Measurements from ENCODE around the gene KRTAP1-1. TPM values are rescaled to one million over a fixed set of nuclear protein-coding genes. Genes with fewer than 3 reads are reported as not detected.

KRTAP1-1 gene
- total and polyA plus RNA-seq, 8 donors = not detected

- intact Hi-C loops (cut with DNase I; ENCODE audit: low total_unique reads) = no loop called here
- H3K4me3 ChIP-seq = no peak overlapping the region
- no peaks in the 10 kb centered on the region for H3K4me1 ChIP-seq
- H3K27ac ChIP-seq = no peak overlapping the region
- peaks cover 0 to 10% (median 0%) of the 10 kb centered on the region in 3 donors for H3K27me3 ChIP-seq
- H3K9me3 ChIP-seq = no peaks in the 10 kb centered on the region
- TF ChIP-seq CTCF (IDR thresholded peaks at IDR 0.05) = no peak
- no peak for TF ChIP-seq POLR2A (IDR thresholded peaks at IDR 0.05)
- no peak for TF ChIP-seq EP300 (IDR thresholded peaks at IDR 0.05)
- no peak for TF ChIP-seq POLR2AphosphoS5 (IDR thresholded peaks at IDR 0.05)
- DNase-seq = no peak
- WGBS, 5 donors = 85 to 98% (median 91%) methylated on average over 2 of the region's 2 CpGs
- no peaks in the 10 kb centered on the region for H3K36me3 ChIP-seq
Measured at GRCh38 chr17:41073676-41074075, 32.4 kb upstream of the KRTAP1-1 start.

GRCh38 chr17:41071606-41072360 lies 30.5 kb upstream of the KRTAP1-1 start:
- peak in 1 of 2 donors; percentile 10 for DNase-seq
- H3K4me3 ChIP-seq = no peak overlapping the region
- intact Hi-C loops (cut with DNase I; ENCODE audit: low total_unique reads) = no loop called here
- no peak overlapping the region for H3K27ac ChIP-seq
- 83 to 95% (median 89%) methylated on average over 4 to 5 of the region's 5 CpGs for WGBS, 5 donors
- no peaks in the 10 kb centered on the region for H3K9me3 ChIP-seq
- no peaks in the 10 kb centered on the region for H3K36me3 ChIP-seq
- H3K4me1 ChIP-seq = no peaks in the 10 kb centered on the region
- H3K27me3 ChIP-seq = peaks cover 0 to 10% (median 0%) of the 10 kb centered on the region in 3 donors
- TF ChIP-seq POLR2AphosphoS5 (IDR thresholded peaks at IDR 0.05) = no peak
- TF ChIP-seq EP300 (IDR thresholded peaks at IDR 0.05) = no peak
- TF ChIP-seq CTCF (IDR thresholded peaks at IDR 0.05) = no peak
- TF ChIP-seq POLR2A (IDR thresholded peaks at IDR 0.05) = no peak

GRCh38 chr17:41069031-41069430 lies 27.8 kb upstream of the KRTAP1-1 start:
- WGBS, 5 donors = 77 to 85% (median 81%) methylated on average over 3 of the region's 3 CpGs
- Histone ChIP-seq H3K4me3 (no peak overlapping the region), H3K36me3 (no peaks in the 10 kb centered on the region), H3K9me3 (no peaks in the 10 kb centered on the region), H3K27me3 (no peaks in the 10 kb centered on the region), H3K4me1 (no peaks in the 10 kb centered on the region), H3K27ac (no peak overlapping the region)
- intact Hi-C loops (cut with DNase I; ENCODE audit: low total_unique reads) = no loop called here
- DNase-seq = no peak
- TF ChIP-seq POLR2AphosphoS5 (IDR thresholded peaks at IDR 0.05) (no peak), EP300 (IDR thresholded peaks at IDR 0.05) (no peak)

- Histone ChIP-seq H3K9me3 (no peaks in the 10 kb centered on the region), H3K36me3 (no peaks in the 10 kb centered on the region), H3K4me3 (no peak overlapping the region), H3K27me3 (no peaks in the 10 kb centered on the region), H3K27ac (no peak overlapping the region), H3K4me1 (no peaks in the 10 kb centered on the region)
- no peak for DNase-seq
- TF ChIP-seq POLR2AphosphoS5 (IDR thresholded peaks at IDR 0.05) (no peak), EP300 (IDR thresholded peaks at IDR 0.05) (no peak), POLR2A (IDR thresholded peaks at IDR 0.05) (no peak), CTCF (IDR thresholded peaks at IDR 0.05) (no peak)
- intact Hi-C loops (cut with DNase I; ENCODE audit: low total_unique reads) = no loop called here
Measured at GRCh38 chr17:41067281-41067680, 26.0 kb upstream of the KRTAP1-1 start.
